Measurements from ENCODE around the gene COL4A2. TPM values are rescaled to one million over a fixed set of nuclear protein-coding genes. Genes with fewer than 3 reads are reported as not detected.

Gene COL4A2
- polyA plus RNA-seq, 1 experiment, result 886 TPM

DNA sequence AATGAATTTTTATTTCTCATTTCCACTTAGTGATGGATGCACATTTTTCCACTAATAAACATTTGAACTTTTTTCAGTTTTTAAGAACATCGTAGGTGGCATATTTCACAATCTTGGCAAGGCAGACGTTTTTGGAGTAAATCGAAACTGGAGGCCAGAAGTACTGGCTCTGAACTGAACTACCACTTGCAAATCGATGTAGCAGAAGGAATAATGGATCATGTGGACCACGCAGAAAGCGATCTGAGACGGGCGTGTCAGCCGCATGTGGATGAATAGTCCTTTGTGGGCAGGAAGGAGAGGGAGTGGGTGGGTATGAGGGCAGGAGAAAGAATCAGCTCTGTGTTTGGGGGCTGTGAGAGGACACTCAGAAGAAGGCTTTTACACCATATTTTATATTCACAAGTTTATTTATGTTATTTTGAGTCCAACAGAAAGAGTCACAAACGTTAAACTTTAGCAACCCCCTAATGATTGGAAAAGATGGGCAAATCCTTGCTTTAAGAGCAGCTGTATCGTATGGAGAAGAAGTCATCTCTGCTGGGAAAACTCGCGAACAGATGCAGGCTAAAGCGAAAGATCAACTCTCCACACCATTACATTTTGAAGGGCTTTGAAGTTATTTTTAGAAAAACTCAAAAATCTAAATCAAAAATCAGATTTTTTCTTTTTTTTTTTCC is 90.5 kb downstream of the COL4A2 start:
- Histone ChIP-seq H3K36me3 (ENCODE audit: control insufficient read depth, insufficient read depth, low read length) (no peaks in the 10 kb centered on the region), H3K27me3 (ENCODE audit: control insufficient read depth, insufficient read depth, low read length) (no peaks in the 10 kb centered on the region), H3K4me3 (ENCODE audit: low read depth, low read length) (peak overlapping the region; percentile 16)
- DNase-seq (ENCODE audit: low read depth), result no peak
- POLR2A ChIA-PET, result no interaction called here
- TF ChIP-seq, protein P1, sequence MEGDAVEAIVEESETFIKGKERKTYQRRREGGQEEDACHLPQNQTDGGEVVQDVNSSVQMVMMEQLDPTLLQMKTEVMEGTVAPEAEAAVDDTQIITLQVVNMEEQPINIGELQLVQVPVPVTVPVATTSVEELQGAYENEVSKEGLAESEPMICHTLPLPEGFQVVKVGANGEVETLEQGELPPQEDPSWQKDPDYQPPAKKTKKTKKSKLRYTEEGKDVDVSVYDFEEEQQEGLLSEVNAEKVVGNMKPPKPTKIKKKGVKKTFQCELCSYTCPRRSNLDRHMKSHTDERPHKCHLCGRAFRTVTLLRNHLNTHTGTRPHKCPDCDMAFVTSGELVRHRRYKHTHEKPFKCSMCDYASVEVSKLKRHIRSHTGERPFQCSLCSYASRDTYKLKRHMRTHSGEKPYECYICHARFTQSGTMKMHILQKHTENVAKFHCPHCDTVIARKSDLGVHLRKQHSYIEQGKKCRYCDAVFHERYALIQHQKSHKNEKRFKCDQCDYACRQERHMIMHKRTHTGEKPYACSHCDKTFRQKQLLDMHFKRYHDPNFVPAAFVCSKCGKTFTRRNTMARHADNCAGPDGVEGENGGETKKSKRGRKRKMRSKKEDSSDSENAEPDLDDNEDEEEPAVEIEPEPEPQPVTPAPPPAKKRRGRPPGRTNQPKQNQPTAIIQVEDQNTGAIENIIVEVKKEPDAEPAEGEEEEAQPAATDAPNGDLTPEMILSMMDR (IDR thresholded peaks at IDR 0.05; ENCODE audit: insufficient read depth, low read depth, low read length), result no peak
- CTCF ChIA-PET, result interaction anchor here (1.0 kb wide), 1 partner anchor 151 kb away, joined by 3 read pairs; no protein-coding TSS in a partner anchor

DNA sequence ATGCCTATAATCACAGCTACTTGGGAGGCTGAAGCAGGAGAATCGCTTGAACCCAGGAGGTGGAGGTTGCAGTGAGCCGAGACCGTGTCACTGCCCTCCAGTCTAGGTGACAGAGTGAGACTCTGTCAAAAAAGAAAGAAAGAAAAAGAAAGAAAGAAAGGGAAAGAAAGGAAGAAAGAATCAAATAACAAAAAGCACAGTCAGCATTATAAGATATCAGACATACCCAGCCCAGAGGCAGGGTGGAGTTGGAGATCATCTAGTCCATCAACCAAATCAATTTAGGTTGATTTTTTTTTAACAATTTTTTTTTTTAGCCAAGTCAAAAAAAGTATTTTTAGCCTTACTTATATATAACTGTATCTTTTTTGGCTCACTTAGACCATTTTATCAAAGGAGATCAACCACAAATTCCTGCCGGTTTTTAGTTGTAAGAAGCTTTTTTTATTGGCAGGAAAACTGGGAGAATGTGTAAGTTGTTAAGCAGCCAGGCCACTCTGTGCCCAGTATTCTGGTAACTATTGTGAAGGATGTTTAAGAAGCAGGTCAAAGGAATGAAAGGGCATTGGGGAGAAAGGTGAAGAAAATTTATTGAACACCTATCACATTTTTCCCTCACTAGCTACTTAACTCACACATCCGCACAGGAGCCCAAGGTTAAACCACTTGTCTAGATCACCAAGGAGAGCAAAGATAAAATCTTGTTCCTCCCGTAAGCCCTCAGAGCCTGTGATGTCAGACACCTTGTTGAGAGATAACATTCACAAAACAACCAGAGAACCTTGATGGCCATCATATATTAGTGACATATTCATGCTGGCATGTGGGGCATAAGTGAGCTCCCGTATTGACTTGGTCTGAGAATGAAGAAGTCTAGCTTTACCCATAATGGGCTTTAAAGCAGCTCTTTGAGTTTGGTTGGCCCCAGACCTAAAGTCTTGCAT is 91.8 kb downstream of the COL4A2 start:
- H3K27me3 ChIP-seq (ENCODE audit: control insufficient read depth, insufficient read depth, low read length), result no peaks in the 10 kb centered on the region
- CTCF ChIA-PET, result interaction anchor here (0.7 to 1.8 kb wide), 5 partner anchors 10 to 153 kb away, joined by 3 to 4 read pairs (median 3); no protein-coding TSS in a partner anchor
- TF ChIP-seq, protein P1 (IDR thresholded peaks at IDR 0.05; ENCODE audit: insufficient read depth, low read depth, low read length), result no peak
- DNase-seq (ENCODE audit: low read depth), result no peak
- H3K36me3 ChIP-seq (ENCODE audit: control insufficient read depth, insufficient read depth, low read length), result no peaks in the 10 kb centered on the region
- no peak overlapping the region for H3K4me3 ChIP-seq (ENCODE audit: low read depth, low read length)
- POLR2A ChIA-PET, result interaction anchor here (0.6 to 0.7 kb wide), 3 partner anchors 60 to 151 kb away, joined by 3 to 7 read pairs (median 7); partner anchors contain the start of gene COL4A1

DNA sequence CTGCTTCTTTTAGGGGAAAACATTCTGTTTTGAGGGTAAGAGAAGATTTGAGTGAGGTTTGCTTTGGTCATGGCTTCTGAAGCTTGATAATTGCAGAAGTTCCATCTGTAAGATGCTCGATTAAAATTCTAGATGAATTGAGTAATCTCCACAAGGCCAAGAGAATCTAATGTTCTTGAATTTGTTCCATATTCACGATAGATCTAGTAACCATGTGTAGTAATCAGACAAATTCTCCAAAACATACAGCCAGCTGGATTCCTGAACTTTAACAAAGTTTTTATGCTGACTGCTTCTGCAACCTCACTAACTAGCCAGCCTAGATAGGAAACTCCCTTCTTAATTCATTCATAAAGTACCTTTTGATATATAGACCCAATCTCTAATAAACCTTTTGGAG is 92.7 kb downstream of the COL4A2 start:
- TF ChIP-seq, protein P1 (IDR thresholded peaks at IDR 0.05; ENCODE audit: insufficient read depth, low read depth, low read length), result no peak
- no peak overlapping the region for H3K4me3 ChIP-seq (ENCODE audit: low read depth, low read length)
- DNase-seq (ENCODE audit: low read depth), result no peak
- ChIA-PET POLR2A (no interaction called here), CTCF (interaction anchor here (0.7 to 1.8 kb wide), 4 partner anchors 11 to 95 kb away, joined by 3 to 4 read pairs (median 4); no protein-coding TSS in a partner anchor)
- no peaks in the 10 kb centered on the region for H3K36me3 ChIP-seq (ENCODE audit: control insufficient read depth, insufficient read depth, low read length)
- no peaks in the 10 kb centered on the region for H3K27me3 ChIP-seq (ENCODE audit: control insufficient read depth, insufficient read depth, low read length)

DNA sequence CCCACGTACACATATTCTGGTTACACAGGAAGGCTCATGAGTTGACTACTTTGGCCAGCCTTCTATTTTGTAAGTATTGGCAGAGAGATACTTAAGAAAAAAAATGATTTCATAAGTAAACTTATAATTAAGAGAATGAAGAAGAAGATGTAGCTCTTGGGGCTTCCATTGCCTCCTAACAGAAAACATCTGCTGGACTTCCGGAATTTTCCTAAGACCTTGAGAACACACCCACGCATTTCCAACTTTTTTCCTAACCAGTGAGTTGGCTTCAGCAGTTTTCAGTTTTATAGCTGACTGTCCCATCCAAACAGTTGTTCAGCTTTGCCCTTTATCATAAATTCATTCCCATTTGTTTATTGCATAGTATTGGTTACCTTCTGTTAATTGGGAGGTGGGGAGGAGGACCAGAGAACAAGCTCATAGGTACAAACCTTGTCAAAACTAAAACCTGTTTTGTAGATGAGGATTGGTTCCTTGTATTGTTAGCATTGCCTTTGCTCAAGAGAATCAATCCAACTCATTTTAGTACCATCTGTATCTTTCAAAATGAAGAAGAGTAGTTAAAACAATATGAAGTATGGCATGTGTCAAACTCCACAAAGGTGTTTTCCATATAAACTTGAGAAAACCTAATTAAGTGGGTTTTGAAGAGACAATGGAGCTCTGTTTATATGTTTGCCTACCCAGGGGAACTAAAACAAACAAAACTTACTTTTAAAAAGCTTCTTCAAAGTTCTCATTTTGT is 93.9 kb downstream of the COL4A2 start:
- DNase-seq (ENCODE audit: low read depth), result peak; percentile 80
- H3K36me3 ChIP-seq (ENCODE audit: control insufficient read depth, insufficient read depth, low read length), result no peaks in the 10 kb centered on the region
- CTCF ChIA-PET, result interaction anchor here (0.9 to 2.2 kb wide), 5 partner anchors 11 to 168 kb away, joined by 3 to 8 read pairs (median 3); no protein-coding TSS in a partner anchor
- no peak overlapping the region for H3K4me3 ChIP-seq (ENCODE audit: low read depth, low read length)
- POLR2A ChIA-PET, result interaction anchor here (0.5 to 0.9 kb wide), 2 partner anchors 13 to 94 kb away, joined by 4 to 10 read pairs; partner anchors contain the start of genes COL4A1 and COL4A2
- no peaks in the 10 kb centered on the region for H3K27me3 ChIP-seq (ENCODE audit: control insufficient read depth, insufficient read depth, low read length)
- TF ChIP-seq, protein P1 (IDR thresholded peaks at IDR 0.05; ENCODE audit: insufficient read depth, low read depth, low read length), result no peak
